CD4-positive, alpha-beta T cell treated with Interleukin-1 beta for 1 hour (primary cell): ENCODE measurements around the gene HTT.

ENCODE experiments used
- DNase-seq, 2 donors: peaks; one replicate each; pipeline ENCODE4 v3.0.0-alpha.2; 2020 to 2022

Gene HTT

DNA sequence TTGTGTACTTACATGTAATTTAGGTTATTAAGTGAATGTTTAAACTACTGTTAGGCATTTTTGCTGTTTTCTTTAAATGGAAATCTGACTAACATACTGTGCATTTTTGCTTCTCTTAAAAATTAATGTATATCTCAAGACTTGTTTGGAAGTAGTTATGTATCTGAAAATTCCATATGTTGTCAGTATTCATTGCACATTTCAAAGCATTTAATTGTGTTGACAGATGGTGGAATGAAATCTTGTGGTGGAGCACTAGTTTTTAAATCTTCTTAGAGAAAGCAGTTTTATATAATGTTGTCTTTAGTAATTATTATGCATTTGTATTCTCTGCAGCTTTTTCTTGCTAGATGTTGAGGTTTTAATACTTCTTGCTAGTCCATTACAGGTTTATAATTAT lies 102.9 kb downstream of the HTT start:
- DNase-seq, result no peak

- DNase-seq, result no peak
These were observed 103.4 kb downstream of the HTT start for GRCh38 chr4:3177905-3178304.

GRCh38 chr4:3178351-3178750 lies 103.9 kb downstream of the HTT start:
- DNase-seq, result no peak

GRCh38 chr4:3179126-3179706 lies 104.7 kb downstream of the HTT start:
- no peak for DNase-seq

GRCh38 chr4:3183008-3183407 lies 108.5 kb downstream of the HTT start:
- DNase-seq, result no peak

DNA sequence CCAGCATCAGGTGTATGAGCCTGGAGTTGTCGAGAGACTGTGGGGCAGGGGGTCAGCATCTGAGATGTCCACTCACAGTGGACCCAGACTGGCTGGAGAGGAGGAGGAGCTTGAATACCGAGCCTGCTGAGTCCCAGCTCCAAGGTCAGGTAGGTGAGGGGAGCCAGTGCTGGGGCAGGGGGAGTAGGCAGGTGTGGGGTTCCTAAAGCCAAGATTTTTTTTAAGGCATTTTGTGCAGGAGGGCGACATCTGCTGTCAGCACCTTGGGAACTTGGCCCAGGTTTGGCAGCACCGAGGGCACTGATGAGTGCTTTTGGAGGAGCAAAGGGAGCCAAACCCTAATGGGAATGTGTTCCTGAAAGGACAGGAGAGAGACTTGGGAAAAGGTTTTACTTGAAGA lies 110.2 kb downstream of the HTT start:
- DNase-seq, result no peak

- DNase-seq, result no peak
These were observed 112.1 kb downstream of the HTT start for GRCh38 chr4:3186609-3187008.

GRCh38 chr4:3188118-3188517 lies 113.6 kb downstream of the HTT start:
- DNase-seq, result no peak

GRCh38 chr4:3189459-3189858 lies 115.0 kb downstream of the HTT start:
- DNase-seq, result no peak

- no peak for DNase-seq
These were observed 116.1 kb downstream of the HTT start for GRCh38 chr4:3190549-3190948.

GRCh38 chr4:3192188-3192587 lies 117.7 kb downstream of the HTT start:
- DNase-seq, result peak; percentile 35 to 44

- DNase-seq, result no peak
These were observed 118.3 kb downstream of the HTT start for GRCh38 chr4:3192827-3193226.

DNA sequence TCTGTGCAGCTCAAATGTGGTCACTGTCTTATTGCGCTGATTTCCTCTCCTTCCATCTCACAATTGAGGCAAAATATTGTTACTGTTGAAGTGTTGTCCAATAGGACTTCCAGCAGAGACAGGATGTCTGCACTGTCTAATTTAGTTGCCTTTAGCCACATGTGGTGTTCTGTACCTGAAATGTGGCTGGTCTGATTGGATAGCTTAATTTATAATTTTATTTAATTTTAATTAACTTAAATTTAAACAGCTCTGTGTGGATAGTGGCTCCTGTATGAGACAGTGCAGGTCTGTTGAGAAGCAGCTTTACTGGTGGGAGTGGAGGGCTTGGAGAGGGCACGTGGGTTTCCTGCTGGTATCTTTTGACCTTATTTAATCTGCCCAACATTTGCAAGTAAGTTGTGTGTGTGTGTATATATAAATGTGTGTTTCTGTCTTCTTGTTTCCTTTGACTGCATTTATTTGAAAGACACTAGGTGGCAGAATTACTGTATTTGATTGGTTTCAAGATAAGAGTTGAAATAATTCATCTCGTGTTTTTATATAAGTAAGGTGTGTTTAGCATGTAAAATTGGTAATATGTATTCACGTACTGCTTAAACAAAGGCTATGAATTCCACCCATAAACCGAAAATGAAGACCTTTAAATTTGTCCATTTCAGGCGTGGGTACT lies 119.2 kb downstream of the HTT start:
- peak in 1 of 2 donors; percentile 50 for DNase-seq

GRCh38 chr4:3196670-3197359 lies 122.3 kb downstream of the HTT start:
- DNase-seq, result peak in 1 of 2 donors; percentile 23

- DNase-seq, result no peak
These were observed 123.1 kb downstream of the HTT start for GRCh38 chr4:3197366-3198105.

DNA sequence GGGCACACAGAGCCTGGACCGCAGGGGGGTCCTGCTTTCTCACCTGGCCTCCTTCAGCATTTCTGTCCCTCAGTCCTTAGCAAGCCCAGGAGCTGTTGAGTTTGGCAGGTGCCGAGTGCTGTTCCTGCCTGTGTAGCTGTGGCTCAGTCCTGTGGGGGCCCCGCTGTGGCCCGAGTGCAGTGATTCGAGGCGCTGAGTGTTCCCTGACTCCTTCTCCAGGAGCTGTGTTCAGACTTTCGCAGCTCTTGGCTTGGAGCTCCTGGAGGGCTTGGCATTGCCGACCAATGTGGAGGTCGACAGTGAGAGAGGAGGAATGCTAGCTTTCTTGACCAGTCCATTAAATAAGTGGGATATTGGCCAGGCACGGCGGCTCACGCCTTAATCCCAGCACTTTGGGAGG lies 124.4 kb downstream of the HTT start:
- DNase-seq, result no peak

- no peak for DNase-seq
These were observed 125.4 kb downstream of the HTT start for GRCh38 chr4:3199653-3200422.

GRCh38 chr4:3200423-3201090 lies 126.1 kb downstream of the HTT start:
- no peak for DNase-seq

DNA sequence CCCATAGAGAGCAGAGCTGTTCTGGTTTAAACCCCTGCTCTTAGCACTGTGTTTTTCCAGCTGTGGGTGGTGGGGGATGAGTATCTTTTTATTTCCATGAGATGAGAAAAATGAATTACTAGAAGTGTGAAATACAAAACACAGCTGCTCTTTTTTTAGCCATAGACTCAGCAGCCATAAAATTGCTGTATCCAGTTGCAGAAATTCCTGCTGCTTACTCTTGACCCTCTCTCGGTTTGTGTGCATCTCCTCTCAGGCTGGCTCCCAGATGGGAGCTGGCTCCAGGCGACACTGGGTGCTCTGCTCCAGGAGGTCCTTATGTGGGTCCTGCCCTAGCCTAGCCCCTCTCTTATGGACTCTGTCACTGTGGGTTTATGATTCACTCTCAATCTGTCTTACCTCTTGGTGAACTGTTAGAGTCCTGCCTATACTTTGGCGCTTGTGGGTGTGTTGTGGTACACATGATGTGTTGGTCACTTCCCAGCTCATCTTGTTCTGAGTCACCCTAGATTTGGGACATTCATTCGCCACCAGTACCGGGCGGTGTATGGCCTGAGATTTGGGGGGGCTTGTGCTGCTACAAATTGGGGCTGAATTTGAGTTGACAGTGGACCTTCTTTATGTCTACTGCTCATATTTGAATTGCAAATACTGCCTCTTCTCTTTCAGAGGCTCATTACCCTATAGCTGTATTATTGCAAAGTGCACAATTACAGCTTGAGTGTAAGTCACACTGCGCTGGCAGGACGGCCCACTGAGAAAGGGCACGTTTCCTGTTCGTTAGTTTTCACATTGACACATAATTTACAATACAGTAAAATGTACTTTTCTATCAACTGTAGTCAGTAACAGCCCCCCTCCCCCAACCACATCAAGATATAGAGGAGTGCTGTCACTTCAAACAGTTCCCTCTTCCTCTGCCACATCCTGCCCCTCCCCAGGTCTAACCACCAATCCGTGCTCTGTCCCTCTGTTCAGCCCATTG lies 127.5 kb downstream of the HTT start:
- peak; percentile 74 to 81 for DNase-seq

GRCh38 chr4:3202836-3203820 lies 128.6 kb downstream of the HTT start:
- DNase-seq, result peak; percentile 15 to 39
